ENCODE measurements around the gene HLA-DRB5. TPM values are rescaled to one million over a fixed set of nuclear protein-coding genes. Genes with fewer than 3 reads are reported as not detected.
"Not testable (repeated sequence)": the region's sequence is repeated elsewhere in the genome, so short reads cannot be mapped to it uniquely, and the experiment has no call there.

HLA-DRB5 gene
- total RNA-seq, 4 donors from 2014 or later, result 1.3 to 36.0 TPM; not detected in 2

DNA sequence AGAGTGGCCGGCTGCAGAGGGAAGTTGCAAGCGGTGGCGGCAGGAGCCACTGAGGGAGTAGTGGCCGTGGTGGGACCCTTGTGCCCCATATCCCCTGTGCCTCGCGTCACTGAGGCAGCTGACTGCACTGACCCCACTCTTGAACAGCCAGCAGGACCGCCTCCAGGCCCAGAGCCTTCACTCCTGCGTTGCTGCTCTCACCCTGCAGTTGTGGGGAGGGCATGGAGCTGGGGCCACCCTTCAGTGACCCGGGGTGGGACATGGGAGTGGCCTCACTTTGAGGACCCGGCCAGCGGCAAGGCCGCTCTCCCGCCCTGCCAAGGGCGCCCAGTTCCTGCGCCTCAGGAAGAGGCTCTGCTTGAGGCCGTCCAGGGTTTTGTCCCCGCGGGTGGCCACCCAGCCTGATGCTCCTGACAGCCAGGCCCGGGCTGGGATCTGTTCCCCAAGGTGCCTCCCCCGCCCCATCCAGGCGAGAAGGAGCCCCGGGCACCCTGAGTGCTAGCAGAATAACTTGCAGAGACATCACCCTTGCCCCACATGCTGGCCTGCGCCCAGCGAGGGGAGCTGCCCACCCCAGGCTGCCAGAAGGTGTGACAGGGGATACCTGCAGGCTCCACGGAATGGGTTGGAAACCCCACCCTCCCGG is 46.0 kb downstream of the HLA-DRB5 start:
- TF ChIP-seq POLR2A (IDR thresholded peaks at IDR 0.05), result no peak
- TF ChIP-seq CTCF (IDR thresholded peaks at IDR 0.05), result no peak
- no peak for TF ChIP-seq EP300 (IDR thresholded peaks at IDR 0.05)
- no peak for TF ChIP-seq POLR2AphosphoS5 (IDR thresholded peaks at IDR 0.05)

DNA sequence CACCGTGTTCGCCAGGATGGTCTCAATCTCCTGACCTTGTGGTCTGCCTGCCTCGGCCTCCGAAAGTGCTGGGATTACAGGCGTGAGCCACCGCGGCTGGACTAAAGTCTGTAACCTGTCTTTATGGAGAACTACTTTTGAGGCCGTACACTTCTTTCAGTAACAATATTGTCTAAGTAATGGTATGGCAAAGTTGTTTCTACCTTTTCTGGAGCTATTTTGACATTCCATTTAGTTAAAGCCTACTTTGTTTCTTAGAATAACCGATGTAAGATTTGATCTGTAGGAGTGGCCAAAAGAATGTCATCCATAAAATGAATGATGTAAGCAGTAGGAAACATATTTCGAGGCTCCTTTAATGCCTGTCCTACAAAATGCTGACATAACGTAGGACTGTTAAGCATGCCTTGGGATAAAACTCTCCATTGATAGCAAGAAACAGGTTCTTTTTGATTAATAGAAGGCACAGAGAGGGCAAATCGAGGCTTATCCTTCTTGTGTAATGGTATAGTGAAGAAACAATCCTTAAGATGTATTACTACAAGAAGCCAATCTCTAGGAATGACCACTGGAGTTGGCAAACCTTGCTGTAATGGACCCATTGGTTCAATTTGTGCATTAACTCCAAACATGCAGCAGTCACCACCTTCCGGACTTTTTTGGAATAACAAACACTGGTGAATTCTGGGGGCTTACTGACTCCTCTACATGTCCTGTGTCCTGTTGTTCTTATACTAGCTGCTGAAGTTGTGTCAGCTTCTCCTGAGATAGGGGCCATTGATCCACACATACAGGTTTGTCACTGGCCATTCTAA is 54.5 kb downstream of the HLA-DRB5 start:
- H3K36me3 ChIP-seq, result no peaks in the 10 kb centered on the region
- H3K9me3 ChIP-seq, result no peaks in the 10 kb centered on the region
- TF ChIP-seq POLR2A (IDR thresholded peaks at IDR 0.05) (no peak), POLR2AphosphoS5 (IDR thresholded peaks at IDR 0.05) (no peak), EP300 (IDR thresholded peaks at IDR 0.05) (no peak), CTCF (IDR thresholded peaks at IDR 0.05) (no peak)
- no peak for DNase-seq (ENCODE audit: low spot score in 2 of 2)
- 71% methylated on average over 13 of the region's 13 CpGs for WGBS
- no peak overlapping the region for H3K4me3 ChIP-seq
- no peaks in the 10 kb centered on the region for H3K27me3 ChIP-seq
- H3K27ac ChIP-seq, result no peak overlapping the region
- H3K4me1 ChIP-seq, result no peaks in the 10 kb centered on the region

More for the DNA sequence above, 46.0 kb downstream of the HLA-DRB5 start:
- WGBS, result 69% methylated on average over 17 of the region's 26 CpGs
- Histone ChIP-seq H3K4me1 (no peaks in the 10 kb centered on the region), H3K36me3 (no peaks in the 10 kb centered on the region), H3K9me3 (no peaks in the 10 kb centered on the region), H3K4me3 (no peak overlapping the region), H3K27me3 (peaks cover 5% of the 10 kb centered on the region), H3K27ac (no peak overlapping the region)
- no peak for DNase-seq (ENCODE audit: low spot score in 2 of 2)

DNA sequence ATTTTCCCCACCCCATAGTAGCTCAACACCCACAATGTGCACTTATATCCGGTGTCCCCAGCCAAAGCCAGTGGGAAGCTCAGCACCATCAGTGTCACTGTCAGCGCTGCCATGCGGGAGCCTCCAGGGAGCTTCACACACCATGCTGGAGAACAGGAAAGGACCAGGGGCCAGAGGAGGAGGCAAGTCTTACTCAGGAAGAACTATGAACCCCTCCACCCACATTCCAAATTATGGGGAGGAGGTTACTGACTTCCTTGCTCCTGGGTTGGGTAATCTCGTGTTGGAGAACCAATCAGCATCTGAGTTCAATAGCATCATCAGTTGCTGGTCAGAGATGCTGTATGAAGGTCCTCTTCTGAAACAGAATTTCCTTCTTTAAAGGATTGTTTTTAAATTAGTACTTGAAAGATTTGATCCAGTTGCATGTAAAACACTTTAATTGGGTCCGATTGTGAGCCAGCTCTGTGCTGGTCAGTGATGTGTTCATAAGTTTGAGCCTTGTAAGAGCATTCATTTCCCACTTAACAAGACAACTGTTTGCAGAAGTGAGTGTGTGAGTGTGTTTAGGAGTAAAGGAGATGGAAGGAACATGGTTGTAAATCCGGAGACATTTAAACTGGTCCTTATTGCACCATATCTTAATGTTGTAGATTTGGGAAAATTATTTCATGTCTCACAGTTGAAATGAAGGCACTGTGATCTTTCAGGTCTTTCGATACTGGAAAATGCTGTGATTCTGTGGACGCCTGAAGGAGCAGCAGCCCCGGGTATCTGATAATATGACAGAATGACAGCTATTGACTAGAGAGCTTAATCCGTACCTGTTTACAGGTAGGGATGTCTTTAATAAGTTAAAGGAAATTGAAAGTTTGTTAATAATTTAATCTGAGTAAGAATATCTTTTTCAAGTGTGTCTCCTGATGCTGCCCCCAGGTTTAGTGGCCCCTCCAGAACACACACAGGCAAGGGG is 56.4 kb downstream of the HLA-DRB5 start:
- H3K36me3 ChIP-seq; DNase-seq (ENCODE audit: low spot score in 2 of 2); H3K4me1 ChIP-seq; H3K4me3 ChIP-seq; H3K9me3 ChIP-seq; H3K27me3 ChIP-seq; H3K27ac ChIP-seq: not testable (repeated sequence)
- WGBS, result 58% methylated on average over 7 of the region's 10 CpGs

GRCh38 chr6:32472781-32473375 is 57.2 kb downstream of the HLA-DRB5 start:
- H3K36me3 ChIP-seq, result no peaks in the 10 kb centered on the region
- DNase-seq (ENCODE audit: low spot score in 2 of 2), result no peak
- no peaks in the 10 kb centered on the region for H3K27me3 ChIP-seq
- TF ChIP-seq POLR2A (IDR thresholded peaks at IDR 0.05), result no peak
- no peak for TF ChIP-seq EP300 (IDR thresholded peaks at IDR 0.05)
- TF ChIP-seq POLR2AphosphoS5 (IDR thresholded peaks at IDR 0.05), result no peak
- TF ChIP-seq CTCF (IDR thresholded peaks at IDR 0.05), result no peak
- no peaks in the 10 kb centered on the region for H3K4me1 ChIP-seq
- H3K9me3 ChIP-seq, result no peaks in the 10 kb centered on the region
- H3K27ac ChIP-seq, result no peak overlapping the region
- H3K4me3 ChIP-seq, result no peak overlapping the region
- WGBS, result 66% methylated on average over 5 of the region's 5 CpGs

DNA sequence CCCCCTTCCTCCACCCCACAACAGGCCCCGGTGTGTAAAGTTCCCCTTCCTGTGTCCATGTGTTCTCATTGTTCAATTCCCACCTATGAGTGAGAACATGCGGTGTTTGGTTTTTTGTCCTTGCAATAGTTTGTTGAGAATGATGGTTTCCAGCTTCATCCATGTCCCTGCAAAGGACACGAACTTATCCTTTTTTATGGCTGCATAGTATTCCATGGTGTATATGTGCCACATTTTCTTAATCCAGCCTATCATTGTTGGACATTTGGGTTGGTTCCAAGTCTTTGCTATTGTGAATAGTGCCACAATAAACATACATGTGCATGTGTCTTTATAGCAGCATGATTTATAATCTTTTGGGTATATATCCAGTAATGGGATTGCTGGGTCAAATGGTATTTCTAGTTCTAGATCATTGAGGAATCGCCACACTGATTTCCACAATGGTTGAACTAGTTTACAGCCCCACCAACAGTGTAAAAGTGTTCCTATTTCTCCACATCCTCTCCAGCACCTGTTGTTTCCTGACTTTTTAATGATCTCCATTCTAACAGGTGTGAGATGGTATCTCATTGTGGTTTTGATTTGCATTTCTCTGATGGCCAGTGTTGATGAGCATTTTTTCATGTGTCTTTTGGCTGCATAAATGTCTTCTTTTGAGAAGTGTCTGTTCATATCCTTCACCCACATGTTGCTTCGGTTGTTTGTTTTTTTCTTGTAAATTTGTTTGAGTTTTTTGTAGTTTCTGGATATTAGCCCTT is 62.2 kb downstream of the HLA-DRB5 start:
- not testable (repeated sequence) for H3K4me1 ChIP-seq; H3K27me3 ChIP-seq; H3K36me3 ChIP-seq; DNase-seq (ENCODE audit: low spot score in 2 of 2); H3K4me3 ChIP-seq; H3K9me3 ChIP-seq; H3K27ac ChIP-seq
- WGBS, result 36% methylated on average over 4 of the region's 5 CpGs

Other genes with a start within 250 kb of the HLA-DRB5 start
- not detected for gene TSBP1, start 158.4 kb downstream of the HLA-DRB5 start, total RNA-seq
- gene BTNL2, start 123.1 kb downstream of the HLA-DRB5 start, total RNA-seq, result not detected
- gene HLA-DRA, start 90.4 kb downstream of the HLA-DRB5 start, total RNA-seq, result 100 to 1,000 TPM; 126 to 261 (median 220) TPM
- 10 to 100 TPM; 28.0 to 39.3 (median 37.0) TPM for gene HLA-DRB1, start 59.6 kb upstream of the HLA-DRB5 start, total RNA-seq
- 10 to 100 TPM in 3 of 4 donors, 1 to 10 TPM in 1; 8.6 to 21.3 (median 11.5) TPM for gene HLA-DQA1, start 107.1 kb upstream of the HLA-DRB5 start, total RNA-seq
- gene HLA-DQB1, start 136.4 kb upstream of the HLA-DRB5 start, total RNA-seq, result 1 to 10 TPM; 1.6 to 9.4 (median 3.7) TPM
- gene HLA-DQA2, start 211.1 kb upstream of the HLA-DRB5 start, total RNA-seq, result 10 to 100 TPM in 1 of 4 donors, 1 to 10 TPM in 3; 2.8 to 12.5 (median 5.5) TPM
- 10 to 100 TPM; 60.4 to 97.2 (median 80.9) TPM for gene HLA-DQB2, start 233.2 kb upstream of the HLA-DRB5 start, total RNA-seq